Measurements from ENCODE around the gene CRELD1. TPM values are rescaled to one million over a fixed set of nuclear protein-coding genes. Genes with fewer than 3 reads are reported as not detected.
A peak's percentile ranks its signal among the peaks of the same experiment; 100 is the strongest.

The CRELD1 gene
- total and polyA plus RNA-seq, 2 of the 13 experiments (the other 11 are each of a cell fraction or from before 2014, with no cell fraction given) = 27.1 to 61.9 TPM

DNA sequence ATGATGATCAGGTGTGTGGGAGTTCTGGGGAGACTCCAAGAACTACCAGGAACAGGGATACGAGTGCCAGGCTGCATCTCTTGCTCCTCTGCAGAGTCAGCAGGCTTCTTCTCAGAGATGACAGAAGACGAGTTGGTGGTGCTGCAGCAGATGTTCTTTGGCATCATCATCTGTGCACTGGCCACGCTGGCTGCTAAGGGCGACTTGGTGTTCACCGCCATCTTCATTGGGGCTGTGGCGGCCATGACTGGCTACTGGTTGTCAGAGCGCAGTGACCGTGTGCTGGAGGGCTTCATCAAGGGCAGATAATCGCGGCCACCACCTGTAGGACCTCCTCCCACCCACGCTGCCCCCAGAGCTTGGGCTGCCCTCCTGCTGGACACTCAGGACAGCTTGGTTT, 10.6 kb downstream of the CRELD1 start:
- Histone ChIP-seq H3K27me3 (ENCODE audit: control insufficient read depth in 1 of 2, insufficient read depth in 2 of 2, low read length in 2 of 2) (no peaks in the 10 kb centered on the region), H3K79me2 (ENCODE audit: insufficient read depth, low read length) (peaks cover 3% of the 10 kb centered on the region), H3K9ac (ENCODE audit: insufficient read depth, low read depth, low read length) (no peak overlapping the region), H3K27ac (ENCODE audit: extremely low read length, insufficient read depth, low read length) (no peak overlapping the region), H4K20me1 (ENCODE audit: insufficient read depth, low read length) (no peaks in the 10 kb centered on the region), H3K4me1 (ENCODE audit: insufficient read depth, low read length) (peaks cover 27% of the 10 kb centered on the region), H3K9me3 (ENCODE audit: low read length) (no peaks in the 10 kb centered on the region), H3K4me3 (replicated peaks in 1 of 3; ENCODE audit: insufficient read depth in 1 of 3, low read depth in 2 of 3, low read length in 3 of 3) (no peak overlapping the region), H3K4me2 (ENCODE audit: low read depth, low read length) (no peak overlapping the region), H3K36me3 (replicated peaks in 1 of 2; ENCODE audit: control insufficient read depth in 1 of 2, insufficient read depth in 2 of 2, low read length in 2 of 2) (peaks cover 6 to 10% of the 10 kb centered on the region in 2 experiments; a peak in 4 of 5 replicates), H2AFZ (ENCODE audit: low read length) (no peak overlapping the region)
- ATAC-seq (no peak), FAIRE-seq (no peak), DNase-seq (ENCODE audit: low spot score) (no peak)
- ChIA-PET CTCF (ENCODE audit: low intra/inter-chr PET ratio, low total read pairs) (no interaction called here), POLR2A (interaction anchor here (1.9 kb wide), 1 partner anchor 11 kb away, joined by 10 read pairs; the partner anchor contains the start of gene CRELD1)
- TF ChIP-seq DDIT3 (CRISPR knock-in tag; IDR thresholded peaks at IDR 0.05) = no peak
- peak; percentile 50 for TF ChIP-seq AGO2 (optimal IDR thresholded peaks at IDR 0.05; ENCODE audit: low read depth, low read length)
- no peak for TF ChIP-seq MTA3 (CRISPR knock-in tag; IDR thresholded peaks at IDR 0.05)
- no TSS peak for BruUV-seq (replicated peaks)
- intact Hi-C loops (cut with micrococcal nuclease; ENCODE audit: unreplicated experiment) = loop anchor here (10.0 kb wide), 1 partner anchor 61 kb away; no protein-coding TSS in a partner anchor
- no CpG with 5 or more reads among the region's 11 CpGs for WGBS (ENCODE audit: low lambda C conversion rate)
- in situ Hi-C loops (cut with HindIII; ENCODE audit: extremely low pct_ligation_motif_present, low pct_unique_long_range_greater_than_20kb) = no loop called here

GRCh38 chr3:9945358-9945757, 11.7 kb downstream of the CRELD1 start:
- intact Hi-C loops (cut with micrococcal nuclease; ENCODE audit: unreplicated experiment) (loop anchor here (5.0 to 10.0 kb wide), 2 partner anchors 43 to 59 kb away; partner anchors contain the start of gene IL17RE), in situ Hi-C loops (cut with HindIII; ENCODE audit: extremely low pct_ligation_motif_present, low pct_unique_long_range_greater_than_20kb) (no loop called here)
- H2AFZ ChIP-seq (ENCODE audit: low read length) = no peak overlapping the region
- no peak overlapping the region for H3K9ac ChIP-seq (ENCODE audit: insufficient read depth, low read depth, low read length)
- no peak overlapping the region for H3K27ac ChIP-seq (ENCODE audit: extremely low read length, insufficient read depth, low read length)
- no peaks in the 10 kb centered on the region for H3K27me3 ChIP-seq (ENCODE audit: control insufficient read depth in 1 of 2, insufficient read depth in 2 of 2, low read length in 2 of 2)
- ATAC-seq = no peak
- H3K9me3 ChIP-seq (ENCODE audit: low read length) = no peaks in the 10 kb centered on the region
- ChIA-PET POLR2A (interaction anchor here (1.2 to 2.6 kb wide), 9 partner anchors 10 to 347 kb away, joined by 3 to 124 read pairs (median 16); partner anchors contain the start of genes CRELD1, FANCD2, GHRL and IL17RC), CTCF (ENCODE audit: low intra/inter-chr PET ratio, low total read pairs) (interaction anchor here (2.5 kb wide), 1 partner anchor 12 kb away, joined by 14 read pairs; the partner anchor contains the start of gene CRELD1)
- peaks cover 27% of the 10 kb centered on the region for H3K4me1 ChIP-seq (ENCODE audit: insufficient read depth, low read length)
- DNase-seq (ENCODE audit: low spot score) = no peak
- FAIRE-seq = no peak
- 0 out of 2 replicates have a peak overlapping the region, but pooled peaks have one; percentile 20 for H3K4me2 ChIP-seq (ENCODE audit: low read depth, low read length)
- peaks cover 6 to 10% of the 10 kb centered on the region in 2 experiments; a peak in 4 of 5 replicates for H3K36me3 ChIP-seq (replicated peaks in 1 of 2; ENCODE audit: control insufficient read depth in 1 of 2, insufficient read depth in 2 of 2, low read length in 2 of 2)
- H3K79me2 ChIP-seq (ENCODE audit: insufficient read depth, low read length) = peaks cover 3% of the 10 kb centered on the region
- BruUV-seq (replicated peaks) = TSS peak; percentile 64
- H4K20me1 ChIP-seq (ENCODE audit: insufficient read depth, low read length) = no peaks in the 10 kb centered on the region
- H3K4me3 ChIP-seq (replicated peaks in 1 of 3; ENCODE audit: insufficient read depth in 1 of 3, low read depth in 2 of 3, low read length in 3 of 3) = no peak overlapping the region; a peak in 1 of 6 replicates
- 92% methylated on average over 10 of the region's 10 CpGs for WGBS (ENCODE audit: low lambda C conversion rate)
- TF ChIP-seq TAF15 (IDR thresholded peaks at IDR 0.05; ENCODE audit: low read depth, low read length, poor library complexity, severe bottlenecking) (no peak), CREB1 (IDR thresholded peaks at IDR 0.05) (no peak), CREB1 (CRISPR knock-in tag; IDR thresholded peaks at IDR 0.05) (no peak), JUND (CRISPR knock-in tag; IDR thresholded peaks at IDR 0.05) (no peak), HOXA5 (CRISPR knock-in tag; IDR thresholded peaks at IDR 0.05) (no peak), ZNF75D (CRISPR knock-in tag; IDR thresholded peaks at IDR 0.05; ENCODE audit: borderline replicate concordance) (no peak), TRIM24 (CRISPR knock-in tag; IDR thresholded peaks at IDR 0.05) (no peak), KLF15 (CRISPR knock-in tag; IDR thresholded peaks at IDR 0.05; ENCODE audit: borderline replicate concordance) (no peak)
- TF ChIP-seq, protein P1, sequence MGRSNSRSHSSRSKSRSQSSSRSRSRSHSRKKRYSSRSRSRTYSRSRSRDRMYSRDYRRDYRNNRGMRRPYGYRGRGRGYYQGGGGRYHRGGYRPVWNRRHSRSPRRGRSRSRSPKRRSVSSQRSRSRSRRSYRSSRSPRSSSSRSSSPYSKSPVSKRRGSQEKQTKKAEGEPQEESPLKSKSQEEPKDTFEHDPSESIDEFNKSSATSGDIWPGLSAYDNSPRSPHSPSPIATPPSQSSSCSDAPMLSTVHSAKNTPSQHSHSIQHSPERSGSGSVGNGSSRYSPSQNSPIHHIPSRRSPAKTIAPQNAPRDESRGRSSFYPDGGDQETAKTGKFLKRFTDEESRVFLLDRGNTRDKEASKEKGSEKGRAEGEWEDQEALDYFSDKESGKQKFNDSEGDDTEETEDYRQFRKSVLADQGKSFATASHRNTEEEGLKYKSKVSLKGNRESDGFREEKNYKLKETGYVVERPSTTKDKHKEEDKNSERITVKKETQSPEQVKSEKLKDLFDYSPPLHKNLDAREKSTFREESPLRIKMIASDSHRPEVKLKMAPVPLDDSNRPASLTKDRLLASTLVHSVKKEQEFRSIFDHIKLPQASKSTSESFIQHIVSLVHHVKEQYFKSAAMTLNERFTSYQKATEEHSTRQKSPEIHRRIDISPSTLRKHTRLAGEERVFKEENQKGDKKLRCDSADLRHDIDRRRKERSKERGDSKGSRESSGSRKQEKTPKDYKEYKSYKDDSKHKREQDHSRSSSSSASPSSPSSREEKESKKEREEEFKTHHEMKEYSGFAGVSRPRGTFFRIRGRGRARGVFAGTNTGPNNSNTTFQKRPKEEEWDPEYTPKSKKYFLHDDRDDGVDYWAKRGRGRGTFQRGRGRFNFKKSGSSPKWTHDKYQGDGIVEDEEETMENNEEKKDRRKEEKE (IDR thresholded peaks at IDR 0.05) = no peak
- TF ChIP-seq, protein P2, sequence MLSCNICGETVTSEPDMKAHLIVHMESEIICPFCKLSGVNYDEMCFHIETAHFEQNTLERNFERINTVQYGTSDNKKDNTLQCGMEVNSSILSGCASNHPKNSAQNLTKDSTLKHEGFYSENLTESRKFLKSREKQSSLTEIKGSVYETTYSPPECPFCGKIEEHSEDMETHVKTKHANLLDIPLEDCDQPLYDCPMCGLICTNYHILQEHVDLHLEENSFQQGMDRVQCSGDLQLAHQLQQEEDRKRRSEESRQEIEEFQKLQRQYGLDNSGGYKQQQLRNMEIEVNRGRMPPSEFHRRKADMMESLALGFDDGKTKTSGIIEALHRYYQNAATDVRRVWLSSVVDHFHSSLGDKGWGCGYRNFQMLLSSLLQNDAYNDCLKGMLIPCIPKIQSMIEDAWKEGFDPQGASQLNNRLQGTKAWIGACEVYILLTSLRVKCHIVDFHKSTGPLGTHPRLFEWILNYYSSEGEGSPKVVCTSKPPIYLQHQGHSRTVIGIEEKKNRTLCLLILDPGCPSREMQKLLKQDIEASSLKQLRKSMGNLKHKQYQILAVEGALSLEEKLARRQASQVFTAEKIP (CRISPR knock-in tag; IDR thresholded peaks at IDR 0.05; ENCODE audit: borderline replicate concordance) = no peak
